Uterus (tissue), 4 donors: ENCODE results near the gene QTRT2. TPM values are rescaled to one million over a fixed set of nuclear protein-coding genes. Genes with fewer than 3 reads are reported as not detected.

Source experiments
- DNase-seq, 2 donors: peaks; one replicate each; pipeline ENCODE4 v3.0.0-alpha.2; 2019 to 2020
- H3K27ac ChIP-seq, 2 donors: fragments of 200-600 bp; sonication (generic); 1 replicate in 1 of 2; 2 replicates in 1 of 2; pipeline ENCODE4 v1.5.1; 2016 to 2018
- H3K27me3 ChIP-seq, 2 donors: fragments of 200-600 bp; sonication (generic); one replicate each; pipeline ENCODE4 v1.5.1; 2018 to 2019; ENCODE audit warnings: control low read depth in 1 of 2
- H3K36me3 ChIP-seq, 2 donors: fragments of 200-600 bp; sonication (generic); one replicate each; pipeline ENCODE4 v1.5.1; 2019; ENCODE audit warnings: control low read depth in 1 of 2
- H3K4me1 ChIP-seq, 2 donors: fragments of 200-600 bp; sonication (generic); one replicate each; pipeline ENCODE4 v1.5.1; 2018 to 2019; ENCODE audit warnings: control low read depth in 1 of 2
- H3K4me3 ChIP-seq, 2 donors: fragments of 200-600 bp; sonication (generic); 1 replicate in 1 of 2; 2 replicates in 1 of 2; pipeline ENCODE4 v1.5.1; 2018 to 2019; ENCODE audit warnings: mild to moderate bottlenecking in 1 of 2
- H3K9me3 ChIP-seq, 2 donors: fragments of 200-600 bp; sonication (generic); one replicate each; pipeline ENCODE4 v1.5.1; 2019; ENCODE audit warnings: control low read depth in 1 of 2
- POLR2A ChIP-seq, 2 donors: fragments of 450-650 bp; IDR thresholded peaks; one replicate each; pipeline ENCODE4 v1.6.1; 2016; ENCODE audit warnings: antibody characterized with exemption in 2 of 2, mild to moderate bottlenecking in 1 of 2, moderate library complexity in 1 of 2
- intact Hi-C: fragments of 100-400 bp; cut with DNase I; formaldehyde crosslinking; loops from one replicate; pipeline ENCODE4 v1.15.1; 2023; ENCODE audit warnings: low total_unique reads
- total RNA-seq, 4 donors: library from RNA; depleted of rRNA in 3 of 4; stranded (reverse); fragments of >200 nt in 3 of 4; gene quantifications; one replicate each; pipeline versions ENCODE4 v1.1.0 to v1.2.4, GENCODE V29; 2014 to 2023
- TF ChIP-seq, protein P1 (sequence below), 4 experiments: fragments of 200-600 bp in 2 of 4; fragments of 450-650 bp in 2 of 4; sonication (generic) in 2 of 4; IDR thresholded peaks; one replicate each; pipeline ENCODE4 v1.5.1; 2016 to 2019; ENCODE audit warnings: antibody characterized with exemption in 4 of 4, mild to moderate bottlenecking in 2 of 4, moderate library complexity in 1 of 4
- donor health status: DM: yes; HTN: yes; CAD: no.

The QTRT2 gene
- total RNA-seq, 4 donors from 2014 or later = 2.4 to 54.5 (median 25.4) TPM

DNA sequence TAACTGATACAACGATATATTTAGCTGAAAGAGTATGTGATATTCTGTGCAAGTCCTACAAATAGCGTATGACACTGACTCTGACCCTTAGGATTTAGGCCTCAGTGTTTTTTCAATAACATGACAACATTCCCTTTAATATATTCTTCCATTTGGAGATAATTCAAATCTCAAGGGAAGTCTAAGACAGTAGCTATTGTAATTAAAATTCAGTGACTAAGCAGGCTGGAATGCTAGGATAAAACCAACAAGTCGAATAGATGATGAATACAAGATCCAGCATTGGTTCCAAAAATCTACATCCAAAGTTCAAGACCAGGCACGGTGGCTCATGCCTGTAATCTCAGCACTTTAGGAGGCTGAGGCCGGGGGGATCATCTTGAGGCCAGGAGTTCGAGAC lies 56.2 kb downstream of the QTRT2 start:
- Histone ChIP-seq H3K27ac (no peak overlapping the region), H3K4me3 (no peak overlapping the region), H3K36me3 (no peaks in the 10 kb centered on the region), H3K9me3 (no peaks in the 10 kb centered on the region), H3K4me1 (no peaks in the 10 kb centered on the region), H3K27me3 (no peaks in the 10 kb centered on the region)
- TF ChIP-seq POLR2A (IDR thresholded peaks at IDR 0.05) = no peak
- TF ChIP-seq, protein P1, sequence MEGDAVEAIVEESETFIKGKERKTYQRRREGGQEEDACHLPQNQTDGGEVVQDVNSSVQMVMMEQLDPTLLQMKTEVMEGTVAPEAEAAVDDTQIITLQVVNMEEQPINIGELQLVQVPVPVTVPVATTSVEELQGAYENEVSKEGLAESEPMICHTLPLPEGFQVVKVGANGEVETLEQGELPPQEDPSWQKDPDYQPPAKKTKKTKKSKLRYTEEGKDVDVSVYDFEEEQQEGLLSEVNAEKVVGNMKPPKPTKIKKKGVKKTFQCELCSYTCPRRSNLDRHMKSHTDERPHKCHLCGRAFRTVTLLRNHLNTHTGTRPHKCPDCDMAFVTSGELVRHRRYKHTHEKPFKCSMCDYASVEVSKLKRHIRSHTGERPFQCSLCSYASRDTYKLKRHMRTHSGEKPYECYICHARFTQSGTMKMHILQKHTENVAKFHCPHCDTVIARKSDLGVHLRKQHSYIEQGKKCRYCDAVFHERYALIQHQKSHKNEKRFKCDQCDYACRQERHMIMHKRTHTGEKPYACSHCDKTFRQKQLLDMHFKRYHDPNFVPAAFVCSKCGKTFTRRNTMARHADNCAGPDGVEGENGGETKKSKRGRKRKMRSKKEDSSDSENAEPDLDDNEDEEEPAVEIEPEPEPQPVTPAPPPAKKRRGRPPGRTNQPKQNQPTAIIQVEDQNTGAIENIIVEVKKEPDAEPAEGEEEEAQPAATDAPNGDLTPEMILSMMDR (IDR thresholded peaks at IDR 0.05) = no peak
- intact Hi-C loops = no loop called here
- DNase-seq = no peak

DNA sequence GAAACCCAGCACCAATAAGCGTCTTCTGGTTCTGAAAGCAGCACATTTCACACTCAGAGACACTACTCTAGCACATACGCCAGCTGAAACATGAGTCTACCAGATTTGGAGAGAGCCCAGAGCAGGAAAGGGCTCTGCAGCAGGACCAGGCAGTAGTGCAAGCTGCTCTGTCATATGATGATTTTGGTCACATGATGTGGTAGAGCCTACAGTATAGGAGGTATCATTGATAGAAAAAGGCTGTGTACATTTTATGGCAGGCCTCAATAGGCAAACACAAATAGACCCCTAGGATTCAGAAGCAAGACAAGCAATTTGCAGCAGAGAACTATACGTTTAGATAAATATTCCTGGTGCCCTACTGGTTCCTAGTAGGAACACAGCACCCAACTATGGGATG lies 58.2 kb downstream of the QTRT2 start:
- Histone ChIP-seq H3K9me3 (no peaks in the 10 kb centered on the region), H3K27ac (no peak overlapping the region), H3K36me3 (no peaks in the 10 kb centered on the region), H3K4me3 (no peak overlapping the region), H3K4me1 (no peaks in the 10 kb centered on the region), H3K27me3 (no peaks in the 10 kb centered on the region)
- no peak for TF ChIP-seq POLR2A (IDR thresholded peaks at IDR 0.05)
- TF ChIP-seq, protein P1 (IDR thresholded peaks at IDR 0.05) = no peak
- intact Hi-C loops = no loop called here
- DNase-seq = no peak

DNA sequence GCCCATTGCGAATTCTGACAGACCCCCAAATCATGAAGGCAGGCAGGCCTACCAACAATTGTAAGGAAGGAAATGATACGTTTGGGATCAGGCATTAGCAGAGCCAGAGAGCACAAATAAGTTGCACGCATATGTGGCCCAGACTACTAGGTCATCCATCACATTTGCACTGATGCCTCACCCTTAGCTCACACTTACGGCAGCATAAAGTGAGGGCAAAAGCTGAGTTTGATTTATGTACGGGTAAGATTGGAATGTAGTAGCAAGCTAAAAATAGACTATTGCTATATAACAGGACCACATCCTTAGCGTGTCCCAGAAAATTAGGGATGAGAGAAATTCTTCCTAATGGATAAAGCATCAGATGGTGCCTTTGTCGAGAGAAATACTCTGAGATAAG lies 58.6 kb downstream of the QTRT2 start:
- Histone ChIP-seq H3K36me3 (no peaks in the 10 kb centered on the region), H3K4me3 (no peak overlapping the region), H3K4me1 (no peaks in the 10 kb centered on the region), H3K27ac (no peak overlapping the region), H3K9me3 (no peaks in the 10 kb centered on the region), H3K27me3 (no peaks in the 10 kb centered on the region)
- no peak for DNase-seq
- no peak for TF ChIP-seq POLR2A (IDR thresholded peaks at IDR 0.05)
- TF ChIP-seq, protein P1 (IDR thresholded peaks at IDR 0.05) = no peak
- intact Hi-C loops = no loop called here

DNA sequence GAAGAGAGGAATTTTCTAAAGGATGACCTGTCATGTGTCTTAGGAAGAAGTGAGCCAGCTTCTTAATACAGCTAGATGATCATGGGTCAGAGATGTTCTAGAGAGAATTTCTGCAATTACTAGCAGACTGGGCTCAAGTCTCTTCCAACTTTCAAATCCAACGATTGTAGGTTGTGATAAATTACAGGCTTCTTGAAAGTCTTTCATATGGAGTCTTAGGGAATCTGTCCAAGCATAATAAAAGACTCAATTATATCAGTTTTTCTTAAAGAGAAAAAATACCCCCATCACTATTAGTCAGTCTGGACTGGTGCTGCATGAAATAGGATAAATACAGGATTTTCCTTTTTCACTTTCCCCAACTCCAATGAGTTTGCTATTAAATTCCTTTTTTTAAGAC lies 63.2 kb downstream of the QTRT2 start:
- TF ChIP-seq, protein P1 (IDR thresholded peaks at IDR 0.05) = no peak
- TF ChIP-seq POLR2A (IDR thresholded peaks at IDR 0.05) = no peak
- H3K4me3 ChIP-seq = no peak overlapping the region
- DNase-seq = no peak
- H3K36me3 ChIP-seq = no peaks in the 10 kb centered on the region
- H3K27me3 ChIP-seq = no peaks in the 10 kb centered on the region
- no peaks in the 10 kb centered on the region for H3K9me3 ChIP-seq
- intact Hi-C loops = no loop called here
- H3K27ac ChIP-seq = peak overlapping the region in 1 of 2 donors; percentile 2
- H3K4me1 ChIP-seq = no peaks in the 10 kb centered on the region

DNA sequence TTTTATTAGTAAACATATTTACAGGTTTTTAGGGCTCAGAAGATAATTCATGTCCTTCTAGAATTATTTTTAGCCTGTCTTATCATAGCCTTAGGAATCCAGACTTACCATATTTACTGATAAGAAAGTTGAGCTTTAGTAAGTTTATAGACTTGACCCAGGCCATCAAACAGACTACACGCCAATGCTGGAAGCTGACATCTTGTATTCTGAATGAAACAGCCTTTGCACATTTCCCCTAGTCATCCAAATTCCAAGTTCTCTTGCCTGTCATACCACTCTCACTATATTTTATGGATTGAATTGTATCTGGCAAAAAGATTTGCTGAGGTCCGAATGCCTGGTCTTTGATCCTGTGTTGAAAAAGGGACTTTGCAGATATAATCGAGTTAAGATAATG lies 63.7 kb downstream of the QTRT2 start:
- H3K4me1 ChIP-seq = no peaks in the 10 kb centered on the region
- intact Hi-C loops = no loop called here
- H3K9me3 ChIP-seq = no peaks in the 10 kb centered on the region
- no peak for DNase-seq
- H3K27me3 ChIP-seq = no peaks in the 10 kb centered on the region
- H3K4me3 ChIP-seq = no peak overlapping the region
- H3K36me3 ChIP-seq = no peaks in the 10 kb centered on the region
- H3K27ac ChIP-seq = peak overlapping the region in 1 of 2 donors; percentile 2
- TF ChIP-seq, protein P1 (IDR thresholded peaks at IDR 0.05) = no peak
- no peak for TF ChIP-seq POLR2A (IDR thresholded peaks at IDR 0.05)
